TTC549 (cell line): ENCODE measurements around the gene GRSF1.
"Not testable (repeated sequence)": the region's sequence is repeated elsewhere in the genome, so short reads cannot be mapped to it uniquely, and the experiment has no call there.

Experiments used
- FAIRE-seq: peaks from 2 replicates; lab custom pipeline; 2012; peaks lifted over from hg19 to GRCh38; lab: Jason Lieb, UNC

GRSF1 gene

DNA sequence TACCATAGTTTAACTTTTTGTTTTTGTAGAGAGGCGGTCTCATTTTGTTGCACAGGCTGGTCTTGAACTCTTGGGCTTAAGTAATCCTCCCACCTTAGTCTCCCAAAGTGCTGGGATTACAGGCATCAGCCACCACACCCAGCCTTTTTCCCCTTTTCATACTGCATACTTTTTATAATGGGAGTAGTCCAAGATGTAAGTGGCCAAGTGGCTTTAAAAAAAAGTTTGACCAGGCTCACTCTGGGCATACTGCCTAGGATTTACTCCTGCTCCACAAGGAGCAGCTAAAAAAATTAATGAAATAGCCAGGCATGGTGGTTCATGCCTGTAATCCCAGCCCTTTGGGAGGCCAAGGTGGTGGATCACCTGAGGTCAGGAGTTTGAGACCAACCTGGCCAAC, 6.0 kb downstream of the GRSF1 start:
- no peak for FAIRE-seq

DNA sequence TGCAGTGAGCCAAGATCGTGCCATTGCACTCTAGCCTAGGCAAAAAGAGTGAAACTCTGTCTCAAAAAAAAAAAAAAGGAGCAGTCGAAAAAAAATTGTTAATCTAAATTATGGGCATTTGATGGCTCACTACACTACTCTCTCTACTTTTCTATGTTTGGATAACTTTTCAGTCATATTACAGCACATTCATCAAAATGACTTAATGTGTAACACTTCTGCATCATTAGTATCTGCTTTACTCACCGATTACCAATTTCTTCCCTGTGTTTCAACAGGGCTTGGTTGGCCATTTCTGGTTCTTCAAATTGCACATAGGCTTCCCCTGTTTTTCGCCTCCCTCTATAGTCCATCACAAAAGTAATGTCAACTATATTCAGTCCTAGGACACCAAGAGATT, 8.4 kb downstream of the GRSF1 start:
- FAIRE-seq, result no peak

- FAIRE-seq, result no peak
These were observed 9.6 kb downstream of the GRSF1 start for GRCh38 chr4:70830054-70830453.

DNA sequence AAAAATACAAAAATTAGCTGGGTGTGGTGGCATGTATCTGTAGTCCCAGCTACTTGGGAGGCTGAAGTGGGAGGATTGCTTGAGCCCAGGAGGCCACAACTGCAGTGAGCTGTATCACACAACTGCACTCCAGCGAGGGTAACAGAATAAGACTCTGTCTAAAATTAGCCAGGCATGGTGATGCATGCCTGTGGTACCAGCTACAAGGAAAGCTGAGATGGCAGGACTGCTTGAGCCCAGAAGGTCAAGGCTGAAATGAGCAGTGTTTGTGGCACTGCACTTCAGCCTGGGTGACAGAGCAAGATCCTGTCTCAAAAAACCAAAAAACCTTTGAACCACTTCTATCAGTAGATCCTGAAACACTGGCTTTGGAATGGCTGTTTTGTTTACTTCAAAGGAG, 10.2 kb downstream of the GRSF1 start:
- no peak for FAIRE-seq

DNA sequence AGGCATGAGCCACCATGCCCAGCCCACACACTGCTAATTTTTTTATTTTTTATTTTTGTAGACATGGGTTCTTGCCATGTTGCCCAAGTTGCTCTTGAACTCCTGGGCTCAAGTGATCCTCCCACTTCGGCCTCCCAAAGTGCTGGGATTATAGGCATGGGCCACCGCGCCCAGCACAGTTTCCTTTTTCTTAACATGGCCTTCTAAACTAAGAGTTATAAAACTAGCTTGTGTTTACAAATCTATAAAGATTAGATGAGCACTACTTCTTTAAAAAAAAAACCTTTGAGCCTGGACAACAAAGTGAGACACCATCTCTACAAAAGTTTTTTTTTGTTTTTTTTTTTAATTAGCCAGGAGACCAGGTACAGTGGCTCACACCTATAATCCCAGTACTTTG, 10.7 kb downstream of the GRSF1 start:
- FAIRE-seq, result no peak

- no peak for FAIRE-seq
These were observed 20.8 kb downstream of the GRSF1 start for GRCh38 chr4:70818921-70819320.

- no peak for FAIRE-seq
These were observed 21.4 kb downstream of the GRSF1 start for GRCh38 chr4:70818173-70818855.

DNA sequence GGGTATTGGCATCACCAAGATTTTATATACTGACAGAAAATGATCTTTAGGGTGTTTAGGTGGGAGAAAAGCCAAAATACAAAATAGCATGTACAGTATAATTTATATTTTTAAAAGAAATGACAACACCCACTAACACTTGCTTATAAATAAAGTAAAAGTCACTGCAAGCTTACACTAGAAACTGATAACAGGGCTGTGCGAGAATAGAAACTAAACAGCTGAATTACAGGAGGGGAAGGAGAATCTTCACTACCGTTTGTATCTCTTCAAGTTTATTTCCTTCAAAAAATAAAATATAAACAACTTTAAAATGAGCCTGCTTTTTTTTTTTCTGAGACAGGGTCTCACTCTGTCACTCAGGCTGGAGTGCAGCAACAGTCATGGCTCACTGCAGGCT, 22.8 kb downstream of the GRSF1 start:
- FAIRE-seq, result no peak

DNA sequence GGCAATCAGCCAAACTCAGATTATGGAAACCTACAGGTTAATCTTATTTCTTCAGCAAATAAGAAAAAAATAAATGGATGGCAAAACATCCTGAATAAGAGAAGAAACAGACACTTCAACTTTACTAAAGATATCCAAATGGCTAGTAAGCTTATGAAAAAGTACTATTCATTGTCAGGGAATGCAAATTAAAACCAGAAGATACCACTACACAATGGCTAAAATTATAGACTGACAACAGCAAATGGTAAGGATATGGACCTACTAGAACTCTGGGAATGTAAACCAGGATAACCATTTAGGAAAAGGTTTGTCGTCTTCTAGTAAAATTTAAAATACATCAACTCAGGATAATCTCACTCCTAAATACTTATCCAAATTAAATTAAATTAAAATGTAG, 24.3 kb downstream of the GRSF1 start:
- FAIRE-seq, result no peak

GRCh38 chr4:70808151-70808550, 31.5 kb downstream of the GRSF1 start:
- no peak for FAIRE-seq

- FAIRE-seq, result no peak
These were observed 36.6 kb downstream of the GRSF1 start for GRCh38 chr4:70802928-70803580.

GRCh38 chr4:70801265-70801809, 38.4 kb downstream of the GRSF1 start:
- no peak for FAIRE-seq

- FAIRE-seq, result no peak
These were observed 46.1 kb downstream of the GRSF1 start for GRCh38 chr4:70793626-70794025.

DNA sequence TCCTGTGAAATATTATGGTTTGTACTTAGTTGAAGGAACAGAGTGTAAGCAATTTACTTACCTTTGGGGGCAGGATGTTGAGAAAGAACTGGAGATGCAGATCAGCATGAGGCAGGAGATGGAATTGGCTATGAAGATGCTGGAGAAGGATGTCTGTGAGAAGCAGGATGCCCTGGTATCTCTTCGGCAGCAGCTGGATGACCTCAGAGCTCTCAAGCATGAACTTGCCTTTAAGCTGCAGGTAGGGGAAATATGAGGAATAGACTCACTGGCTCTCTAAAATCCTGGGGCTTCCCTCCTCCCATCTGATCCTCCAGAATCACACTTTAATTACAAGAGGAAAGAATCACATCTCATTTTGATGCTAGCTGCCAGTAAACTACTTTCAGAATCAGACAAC, 51.0 kb downstream of the GRSF1 start:
- no peak for FAIRE-seq

DNA sequence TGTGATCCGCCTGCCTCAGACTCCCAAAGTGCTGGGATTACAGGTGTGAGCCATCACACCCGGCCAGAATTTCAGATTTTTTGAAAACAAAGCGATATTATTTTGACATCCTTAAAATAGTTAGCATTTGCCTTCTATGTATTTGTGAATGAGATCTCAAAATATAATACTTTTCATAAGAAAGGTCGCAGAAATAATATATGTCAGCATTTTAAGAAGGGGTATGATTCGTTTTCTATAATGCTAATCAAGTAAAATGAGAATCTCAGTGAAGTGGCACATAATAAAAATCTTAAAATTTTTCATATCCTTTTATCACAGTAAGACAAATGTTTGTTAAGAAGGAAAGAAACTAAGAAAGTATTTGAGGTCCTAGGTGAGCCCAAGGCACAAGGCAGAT, 52.2 kb downstream of the GRSF1 start:
- FAIRE-seq, result no peak

DNA sequence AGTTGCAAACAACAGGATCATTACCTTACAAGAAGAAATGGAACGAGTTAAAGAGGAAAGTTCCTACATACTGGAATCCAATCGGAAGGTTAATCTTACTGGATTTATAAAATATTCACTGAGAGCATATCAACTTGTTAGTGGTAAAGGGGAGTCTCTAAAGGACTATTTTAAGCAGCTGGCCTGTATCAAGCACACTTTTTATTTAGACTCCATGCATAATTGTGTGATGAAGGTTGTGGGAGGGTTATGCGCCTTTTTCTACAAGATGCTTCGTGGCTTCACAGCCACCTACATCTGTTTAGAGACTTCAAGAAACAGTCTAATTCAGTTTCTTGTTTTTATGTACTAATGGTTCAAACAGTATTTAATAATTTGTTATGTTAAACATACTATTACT, 56.6 kb downstream of the GRSF1 start:
- no peak for FAIRE-seq

DNA sequence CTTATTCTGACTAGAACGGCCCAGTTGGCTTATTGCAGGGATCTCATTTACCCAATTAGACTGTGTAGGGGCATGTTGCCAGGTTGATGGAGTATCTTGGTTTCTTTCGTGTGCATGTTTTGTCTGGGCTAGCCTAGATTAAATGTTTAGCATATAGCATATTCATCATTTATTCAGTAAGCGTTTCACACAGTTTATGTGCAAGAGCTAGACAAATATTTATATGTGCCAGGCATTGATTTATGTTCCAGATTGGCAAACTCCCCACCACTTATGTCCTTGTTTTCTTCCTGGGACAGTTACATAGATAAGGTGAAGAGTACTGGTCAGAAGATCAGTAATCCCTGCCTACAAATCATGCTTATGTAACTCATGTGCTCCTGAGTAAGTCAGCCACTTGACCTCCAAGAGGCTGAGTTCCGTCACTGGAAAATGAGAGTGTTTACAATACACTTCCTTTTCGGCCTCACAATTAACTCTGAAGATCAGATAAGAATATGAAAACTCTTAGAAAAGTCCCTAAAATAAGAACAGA, 60.7 kb downstream of the GRSF1 start:
- no peak for FAIRE-seq

DNA sequence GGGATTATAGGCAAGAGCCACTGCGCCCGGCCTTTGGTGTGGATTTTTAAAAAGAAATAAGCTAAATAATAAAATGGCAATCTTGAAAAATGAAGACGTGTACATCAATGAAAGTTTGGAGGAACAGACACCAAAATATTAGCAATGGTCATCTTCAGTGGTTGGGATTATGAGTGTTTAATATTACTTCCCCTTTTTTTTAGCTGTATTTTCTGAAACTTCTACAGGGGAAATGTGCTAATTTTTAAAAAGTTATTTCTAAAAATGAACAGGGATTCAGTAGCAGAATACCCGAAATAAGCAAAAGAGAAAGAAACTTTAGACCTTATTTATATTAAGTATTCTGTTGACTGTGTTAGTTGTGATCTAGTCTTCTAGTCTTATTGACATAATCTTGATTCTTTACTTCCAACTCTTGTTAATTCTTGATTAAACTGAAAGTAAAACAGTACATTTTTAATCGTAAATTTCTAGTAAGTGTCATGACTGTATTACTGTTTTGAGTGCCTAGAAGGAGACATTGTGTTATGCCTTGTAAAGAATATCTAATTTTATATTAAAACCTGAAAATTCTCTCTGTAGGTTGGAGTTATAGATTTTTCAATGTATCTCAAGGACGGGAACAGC, 66.6 kb downstream of the GRSF1 start:
- no peak for FAIRE-seq

GRCh38 chr4:70769396-70769795, 70.3 kb downstream of the GRSF1 start:
- FAIRE-seq, result not testable (repeated sequence)

- FAIRE-seq, result no peak
These were observed 71.3 kb downstream of the GRSF1 start for GRCh38 chr4:70768301-70768948.
